HEK293 (cell line): ENCODE results near the gene PLSCR3.

Experiments
- CTCF ChIA-PET: fragments of 350-600 bp; formaldehyde crosslinking; extraction: SDS; loops from one replicate; lab custom pipeline; 2021; ENCODE audit warnings: antibody characterized with exemption; lab: Yijun Ruan, JAX
- POLR2A ChIA-PET: fragments of 300-600 bp; formaldehyde crosslinking; extraction: SDS; loops from one replicate; lab custom pipeline; 2020; ENCODE audit warnings: antibody characterized with exemption, inconsistent platforms; lab: Yijun Ruan, JAX
- H3K27ac ChIP-seq: fragments of 200-500 bp; sonication (Bioruptor generic); 2 replicates; pipeline ENCODE4 v1.5.1; 2014; ENCODE audit warnings: low read depth, low read length, control low read depth, inconsistent platforms; ENCODE audit errors: extremely low read depth
- H3K36me3 ChIP-seq, 2 experiments: fragments of 200-500 bp in 1 of 2; sonication (Bioruptor generic) in 1 of 2; 1 replicate in 1 of 2; 2 replicates in 1 of 2; pipeline ENCODE4 v1.5.1; 2014 to 2017; ENCODE audit warnings: inconsistent platforms in 2 of 2, low read length in 2 of 2; ENCODE audit not compliant: control insufficient read depth in 2 of 2, insufficient read depth in 1 of 2
- H3K4me1 ChIP-seq: fragments of 200-500 bp; sonication (Bioruptor generic); 2 replicates; pipeline ENCODE4 v1.5.1; 2014; ENCODE audit warnings: mild to moderate bottlenecking, low read length, inconsistent platforms; ENCODE audit not compliant: control insufficient read depth, insufficient read depth
- H3K4me3 ChIP-seq: 2 replicates; pipeline ENCODE4 v1.5.1; 2011; ENCODE audit warnings: low read depth, mild to moderate bottlenecking, control low read depth, low read length, moderate library complexity
- H3K9me3 ChIP-seq: fragments of 200-500 bp; sonication (Bioruptor generic); 2 replicates; pipeline ENCODE4 v1.5.1; 2014; ENCODE audit warnings: low read depth, low read length, inconsistent platforms; ENCODE audit not compliant: control insufficient read depth, insufficient read depth
- BCL11A ChIP-seq: fragments of 450-650 bp; formaldehyde crosslinking; IDR thresholded peaks from 2 replicates; pipeline ENCODE4 v1.5.1; 2016; ENCODE audit warnings: low read depth, missing biosample characterization, missing genetic modification characterization
- EGR2 ChIP-seq: fragments of 450-650 bp; formaldehyde crosslinking; IDR thresholded peaks from 2 replicates; pipeline ENCODE4 v1.5.1; 2016; ENCODE audit warnings: low read depth, missing biosample characterization, missing genetic modification characterization
- GLI2 ChIP-seq: fragments of 450-650 bp; formaldehyde crosslinking; IDR thresholded peaks from 2 replicates; pipeline ENCODE4; 2017; ENCODE audit warnings: missing biosample characterization, missing genetic modification characterization, low read depth, borderline replicate concordance
- KLF9 ChIP-seq: fragments of 450-650 bp; formaldehyde crosslinking; IDR thresholded peaks from 2 replicates; pipeline ENCODE4 v1.5.1; 2016; ENCODE audit warnings: missing biosample characterization, missing genetic modification characterization, low read depth
- PRDM6 ChIP-seq: fragments of 450-650 bp; formaldehyde crosslinking; IDR thresholded peaks from 2 replicates; pipeline ENCODE4 v1.5.1; 2017; ENCODE audit warnings: missing biosample characterization, missing genetic modification characterization
- RBAK ChIP-seq: fragments of 450-650 bp; formaldehyde crosslinking; IDR thresholded peaks from 2 replicates; pipeline ENCODE4 v1.5.1; 2016; ENCODE audit warnings: missing biosample characterization, missing genetic modification characterization
- SP2 ChIP-seq: fragments of 450-650 bp; formaldehyde crosslinking; IDR thresholded peaks from 2 replicates; pipeline ENCODE4 v1.5.1; 2016; ENCODE audit warnings: missing biosample characterization, missing genetic modification characterization
- ZBTB11 ChIP-seq: fragments of 450-650 bp; formaldehyde crosslinking; conservative IDR thresholded peaks from 2 replicates; pipeline ENCODE4 v1.5.1; 2016; ENCODE audit warnings: low read depth, missing biosample characterization, missing genetic modification characterization
- ZBTB48 ChIP-seq: fragments of 450-650 bp; formaldehyde crosslinking; IDR thresholded peaks from 2 replicates; pipeline ENCODE4 v1.5.1; 2016; ENCODE audit warnings: missing biosample characterization, missing genetic modification characterization
- ZFHX2 ChIP-seq: fragments of 450-650 bp; formaldehyde crosslinking; conservative IDR thresholded peaks from 2 replicates; pipeline ENCODE4 v1.5.1; 2016; ENCODE audit warnings: missing biosample characterization, missing genetic modification characterization
- ZNF112 ChIP-seq: fragments of 450-650 bp; formaldehyde crosslinking; IDR thresholded peaks from 2 replicates; pipeline ENCODE4 v1.5.0; 2017; ENCODE audit warnings: missing biosample characterization, missing genetic modification characterization
- ZNF18 ChIP-seq: fragments of 450-650 bp; formaldehyde crosslinking; IDR thresholded peaks from 2 replicates; pipeline ENCODE4 v1.5.1; 2016; ENCODE audit warnings: missing biosample characterization, missing genetic modification characterization
- ZNF202 ChIP-seq: fragments of 450-650 bp; formaldehyde crosslinking; IDR thresholded peaks from 2 replicates; pipeline ENCODE4 v1.5.1; 2016; ENCODE audit warnings: missing biosample characterization, missing genetic modification characterization, borderline replicate concordance
- ZNF24 ChIP-seq: fragments of 450-650 bp; formaldehyde crosslinking; IDR thresholded peaks from 2 replicates; pipeline ENCODE4 v1.5.1; 2016; ENCODE audit warnings: missing biosample characterization, missing genetic modification characterization
- ZNF311 ChIP-seq: fragments of 450-650 bp; formaldehyde crosslinking; IDR thresholded peaks from 2 replicates; pipeline ENCODE4 v1.5.1; 2017; ENCODE audit warnings: missing biosample characterization, missing genetic modification characterization, borderline replicate concordance
- ZNF426 ChIP-seq: fragments of 450-650 bp; formaldehyde crosslinking; IDR thresholded peaks from 2 replicates; pipeline ENCODE4 v1.5.1; 2017; ENCODE audit warnings: missing biosample characterization, missing genetic modification characterization, mild to moderate bottlenecking, inconsistent platforms, moderate library complexity
- ZNF596 ChIP-seq: fragments of 450-650 bp; IDR thresholded peaks from 2 replicates; pipeline ENCODE4 v1.5.0; 2018; ENCODE audit warnings: missing biosample characterization, mild to moderate bottlenecking, missing genetic modification characterization, moderate library complexity
- ZNF837 ChIP-seq: fragments of 450-650 bp; formaldehyde crosslinking; IDR thresholded peaks from 2 replicates; pipeline ENCODE4 v1.5.1; 2016; ENCODE audit warnings: missing biosample characterization, missing genetic modification characterization
- ZSCAN30 ChIP-seq: fragments of 450-650 bp; IDR thresholded peaks from 2 replicates; pipeline ENCODE4 v1.5.1; 2018; ENCODE audit warnings: missing biosample characterization, mild to moderate bottlenecking, missing genetic modification characterization, moderate library complexity
- TF ChIP-seq, protein P1 (sequence below): fragments of 450-650 bp; formaldehyde crosslinking; IDR thresholded peaks from 2 replicates; pipeline ENCODE4 v1.5.1; 2016; ENCODE audit warnings: missing biosample characterization, missing genetic modification characterization, borderline replicate concordance
- TF ChIP-seq, protein P2 (sequence below): fragments of 450-650 bp; formaldehyde crosslinking; IDR thresholded peaks from 2 replicates; pipeline ENCODE4 v1.5.1; 2016; ENCODE audit warnings: missing biosample characterization, missing genetic modification characterization

Gene PLSCR3

DNA sequence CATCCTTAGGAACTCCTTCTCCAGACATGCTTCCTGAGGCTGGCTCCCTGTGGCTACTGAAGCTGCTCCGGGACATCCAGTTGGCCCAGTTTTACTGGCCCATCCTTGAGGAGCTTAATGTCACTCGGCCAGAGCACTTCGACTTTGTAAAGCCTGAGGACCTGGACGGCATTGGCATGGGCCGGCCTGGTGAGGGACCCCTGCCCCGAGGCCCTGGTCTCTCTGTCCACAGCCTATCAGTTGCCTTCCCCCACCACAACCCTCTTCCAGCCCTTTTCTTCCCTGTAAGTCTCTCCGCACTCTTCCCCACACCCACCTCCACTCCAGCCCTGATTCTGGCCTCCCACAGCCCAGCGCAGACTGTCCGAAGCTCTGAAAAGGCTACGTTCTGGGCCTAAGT is 11.4 kb downstream of the PLSCR3 start (continued):
- TF ChIP-seq, protein P1, sequence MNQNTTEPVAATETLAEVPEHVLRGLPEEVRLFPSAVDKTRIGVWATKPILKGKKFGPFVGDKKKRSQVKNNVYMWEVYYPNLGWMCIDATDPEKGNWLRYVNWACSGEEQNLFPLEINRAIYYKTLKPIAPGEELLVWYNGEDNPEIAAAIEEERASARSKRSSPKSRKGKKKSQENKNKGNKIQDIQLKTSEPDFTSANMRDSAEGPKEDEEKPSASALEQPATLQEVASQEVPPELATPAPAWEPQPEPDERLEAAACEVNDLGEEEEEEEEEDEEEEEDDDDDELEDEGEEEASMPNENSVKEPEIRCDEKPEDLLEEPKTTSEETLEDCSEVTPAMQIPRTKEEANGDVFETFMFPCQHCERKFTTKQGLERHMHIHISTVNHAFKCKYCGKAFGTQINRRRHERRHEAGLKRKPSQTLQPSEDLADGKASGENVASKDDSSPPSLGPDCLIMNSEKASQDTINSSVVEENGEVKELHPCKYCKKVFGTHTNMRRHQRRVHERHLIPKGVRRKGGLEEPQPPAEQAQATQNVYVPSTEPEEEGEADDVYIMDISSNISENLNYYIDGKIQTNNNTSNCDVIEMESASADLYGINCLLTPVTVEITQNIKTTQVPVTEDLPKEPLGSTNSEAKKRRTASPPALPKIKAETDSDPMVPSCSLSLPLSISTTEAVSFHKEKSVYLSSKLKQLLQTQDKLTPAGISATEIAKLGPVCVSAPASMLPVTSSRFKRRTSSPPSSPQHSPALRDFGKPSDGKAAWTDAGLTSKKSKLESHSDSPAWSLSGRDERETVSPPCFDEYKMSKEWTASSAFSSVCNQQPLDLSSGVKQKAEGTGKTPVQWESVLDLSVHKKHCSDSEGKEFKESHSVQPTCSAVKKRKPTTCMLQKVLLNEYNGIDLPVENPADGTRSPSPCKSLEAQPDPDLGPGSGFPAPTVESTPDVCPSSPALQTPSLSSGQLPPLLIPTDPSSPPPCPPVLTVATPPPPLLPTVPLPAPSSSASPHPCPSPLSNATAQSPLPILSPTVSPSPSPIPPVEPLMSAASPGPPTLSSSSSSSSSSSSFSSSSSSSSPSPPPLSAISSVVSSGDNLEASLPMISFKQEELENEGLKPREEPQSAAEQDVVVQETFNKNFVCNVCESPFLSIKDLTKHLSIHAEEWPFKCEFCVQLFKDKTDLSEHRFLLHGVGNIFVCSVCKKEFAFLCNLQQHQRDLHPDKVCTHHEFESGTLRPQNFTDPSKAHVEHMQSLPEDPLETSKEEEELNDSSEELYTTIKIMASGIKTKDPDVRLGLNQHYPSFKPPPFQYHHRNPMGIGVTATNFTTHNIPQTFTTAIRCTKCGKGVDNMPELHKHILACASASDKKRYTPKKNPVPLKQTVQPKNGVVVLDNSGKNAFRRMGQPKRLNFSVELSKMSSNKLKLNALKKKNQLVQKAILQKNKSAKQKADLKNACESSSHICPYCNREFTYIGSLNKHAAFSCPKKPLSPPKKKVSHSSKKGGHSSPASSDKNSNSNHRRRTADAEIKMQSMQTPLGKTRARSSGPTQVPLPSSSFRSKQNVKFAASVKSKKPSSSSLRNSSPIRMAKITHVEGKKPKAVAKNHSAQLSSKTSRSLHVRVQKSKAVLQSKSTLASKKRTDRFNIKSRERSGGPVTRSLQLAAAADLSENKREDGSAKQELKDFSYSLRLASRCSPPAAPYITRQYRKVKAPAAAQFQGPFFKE (tag by site-specific recombination): no peak
- TF ChIP-seq ZNF202 (tag by site-specific recombination): no peak
- no peak for TF ChIP-seq ZNF24 (tag by site-specific recombination)
- no peak for TF ChIP-seq RBAK (tag by site-specific recombination)
- no peak for TF ChIP-seq BCL11A
- TF ChIP-seq ZNF311 (tag by site-specific recombination): no peak
- TF ChIP-seq ZNF426 (tag by site-specific recombination): no peak
- no peak for TF ChIP-seq EGR2 (tag by site-specific recombination)
- TF ChIP-seq ZNF112 (tag by site-specific recombination): no peak
- no peak for TF ChIP-seq ZFHX2
- TF ChIP-seq, all 188 proteins: peak for 0

- Histone ChIP-seq H3K4me3 (peak within 1 kb of the TSS; percentile 47), H3K4me1 (no peaks in the 10 kb centered on the region), H3K9me3 (no peaks in the 10 kb centered on the region), H3K36me3 (no peaks in the 10 kb centered on the region), H3K27ac (no peak within 1 kb of the TSS)
- ChIA-PET POLR2A (interaction anchor here (0.8 to 1.3 kb wide), 2 partner anchors 23 kb away, joined by 3 to 9 read pairs; partner anchors contain the start of gene TMEM256), CTCF (interaction anchor here (0.7 to 1.3 kb wide), 4 partner anchors 18 to 180 kb away, joined by 3 to 5 read pairs (median 4); no protein-coding TSS in a partner anchor)
- TF ChIP-seq ZNF837 (tag by site-specific recombination) (no peak), GLI2 (tag by site-specific recombination) (no peak), ZSCAN30 (tag by site-specific recombination) (peak; percentile 48; the same call in 1 of the 2 replicates), ZNF596 (tag by site-specific recombination) (no peak), ZNF18 (tag by site-specific recombination) (no peak), PRDM6 (tag by site-specific recombination) (no peak), KLF9 (tag by site-specific recombination) (no peak), SP2 (tag by site-specific recombination) (peak; percentile 54), ZBTB48 (peak; percentile 62; the same call in 1 of the 2 replicates), EGR2 (tag by site-specific recombination) (no peak), ZBTB11 (tag by site-specific recombination) (no peak)
- TF ChIP-seq, protein P2, sequence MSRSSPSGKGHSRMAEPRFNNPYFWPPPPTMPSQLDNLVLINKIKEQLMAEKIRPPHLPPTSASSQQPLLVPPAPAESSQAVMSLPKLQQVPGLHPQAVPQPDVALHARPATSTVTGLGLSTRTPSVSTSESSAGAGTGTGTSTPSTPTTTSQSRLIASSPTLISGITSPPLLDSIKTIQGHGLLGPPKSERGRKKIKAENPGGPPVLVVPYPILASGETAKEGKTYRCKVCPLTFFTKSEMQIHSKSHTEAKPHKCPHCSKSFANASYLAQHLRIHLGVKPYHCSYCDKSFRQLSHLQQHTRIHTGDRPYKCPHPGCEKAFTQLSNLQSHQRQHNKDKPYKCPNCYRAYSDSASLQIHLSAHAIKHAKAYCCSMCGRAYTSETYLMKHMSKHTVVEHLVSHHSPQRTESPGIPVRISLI (tag by site-specific recombination): no peak
These were observed 13.3 kb downstream of the PLSCR3 start, which contains the start of gene TNK1 for GRCh38 chr17:7380855-7381683. TSS of gene TNK1 (plus strand) at chr17:7381089. CDS start at chr17:7382927, 1,838 bp downstream.
